ENCODE data around the gene SECISBP2L. TPM values are rescaled to one million over a fixed set of nuclear protein-coding genes. Genes with fewer than 3 reads are reported as not detected.
"Not testable (repeated sequence)": the region's sequence is repeated elsewhere in the genome, so short reads cannot be mapped to it uniquely, and the experiment has no call there.

SECISBP2L gene
- polyA plus RNA-seq = 10 to 100 TPM in 2 of 3 donors, 1 to 10 TPM in 1; 6.1 to 16.1 (median 15.1) TPM

- WGBS, 3 donors = 5 to 6% (median 6%) methylated on average over 50 of the region's 50 CpGs
- no peak within 1 kb of the TSS for H3K27ac ChIP-seq (ENCODE audit: low read depth, low read length)
These were observed at the start of gene SECISBP2L for GRCh38 chr15:49046220-49047102. TSS of gene SECISBP2L (minus strand) at chr15:49046446. CDS start at chr15:49046299, 147 bp downstream.

GRCh38 chr15:49094923-49095322 is 48.7 kb upstream of the SECISBP2L start:
- 59 to 92% (median 66%) methylated on average over 1 of the region's 1 CpG for WGBS, 3 donors

GRCh38 chr15:49093252-49094105 is 47.2 kb upstream of the SECISBP2L start:
- no peak overlapping the region for H3K27ac ChIP-seq (ENCODE audit: low read depth, low read length)
- 84 to 87% (median 84%) methylated on average over 4 of the region's 4 CpGs for WGBS, 3 donors

More at GRCh38 chr15:49094923-49095322, 48.7 kb upstream of the SECISBP2L start:
- no peak overlapping the region for H3K27ac ChIP-seq (ENCODE audit: low read depth, low read length)

GRCh38 chr15:49088996-49089395 is 42.8 kb upstream of the SECISBP2L start:
- WGBS, 3 donors = 85 to 90% (median 89%) methylated on average over 4 of the region's 4 CpGs
- H3K27ac ChIP-seq (ENCODE audit: low read depth, low read length) = no peak overlapping the region

GRCh38 chr15:49085696-49086459 is 39.6 kb upstream of the SECISBP2L start:
- 33 to 72% (median 72%) methylated on average over 5 of the region's 5 CpGs for WGBS, 3 donors
- H3K27ac ChIP-seq (ENCODE audit: low read depth, low read length) = no peak overlapping the region

GRCh38 chr15:49084285-49084570 is 38.0 kb upstream of the SECISBP2L start:
- H3K27ac ChIP-seq (ENCODE audit: low read depth, low read length) = no peak overlapping the region
- 93 to 97% (median 96%) methylated on average over 3 of the region's 3 CpGs for WGBS, 3 donors

GRCh38 chr15:49083401-49084284 is 37.4 kb upstream of the SECISBP2L start:
- 85 to 96% (median 92%) methylated on average over 5 of the region's 5 CpGs for WGBS, 3 donors
- no peak overlapping the region for H3K27ac ChIP-seq (ENCODE audit: low read depth, low read length)

- no peak overlapping the region for H3K27ac ChIP-seq (ENCODE audit: low read depth, low read length)
- 52 to 92% (median 86%) methylated on average over 1 of the region's 1 CpG for WGBS, 3 donors
These were observed 36.7 kb upstream of the SECISBP2L start for GRCh38 chr15:49082960-49083359.

GRCh38 chr15:49079340-49080039 is 33.2 kb upstream of the SECISBP2L start:
- H3K27ac ChIP-seq (ENCODE audit: low read depth, low read length) = no peak overlapping the region
- 89 to 91% (median 91%) methylated on average over 23 of the region's 23 CpGs for WGBS, 3 donors

GRCh38 chr15:49075881-49076280 is 29.6 kb upstream of the SECISBP2L start:
- H3K27ac ChIP-seq (ENCODE audit: low read depth, low read length) = no peak overlapping the region

GRCh38 chr15:49074589-49075287 is 28.5 kb upstream of the SECISBP2L start:
- H3K27ac ChIP-seq (ENCODE audit: low read depth, low read length) = not testable (repeated sequence)
- WGBS, 3 donors = 85 to 90% (median 86%) methylated on average over 6 of the region's 6 CpGs

- H3K27ac ChIP-seq (ENCODE audit: low read depth, low read length) = no peak overlapping the region
- WGBS, 3 donors = 78 to 86% (median 84%) methylated on average over 2 of the region's 2 CpGs
These were observed 20.1 kb upstream of the SECISBP2L start for GRCh38 chr15:49066372-49066771.

- 68 to 80% (median 75%) methylated on average over 3 of the region's 3 CpGs for WGBS, 3 donors
- no peak overlapping the region for H3K27ac ChIP-seq (ENCODE audit: low read depth, low read length)
These were observed 18.6 kb upstream of the SECISBP2L start for GRCh38 chr15:49064884-49065283.

GRCh38 chr15:49064281-49064653 is 18.0 kb upstream of the SECISBP2L start:
- WGBS, 3 donors = 63 to 79% (median 64%) methylated on average over 3 of the region's 3 CpGs
- no peak overlapping the region for H3K27ac ChIP-seq (ENCODE audit: low read depth, low read length)

GRCh38 chr15:49063402-49064280 is 17.4 kb upstream of the SECISBP2L start:
- H3K27ac ChIP-seq (ENCODE audit: low read depth, low read length) = no peak overlapping the region
- 50 to 71% (median 51%) methylated on average over 14 of the region's 14 CpGs for WGBS, 3 donors

- WGBS, 3 donors = 81 to 90% (median 83%) methylated on average over 13 of the region's 13 CpGs
- no peak overlapping the region for H3K27ac ChIP-seq (ENCODE audit: low read depth, low read length)
These were observed 16.7 kb upstream of the SECISBP2L start for GRCh38 chr15:49062900-49063299.

Measured in adipose tissue (tissue), 3 donors.